K562 (cell line): ENCODE measurements around the gene PON3. TPM values are rescaled to one million over a fixed set of nuclear protein-coding genes. Genes with fewer than 3 reads are reported as not detected.

Experiments
- ATAC-seq: fragments of 200-7000 bp; cut with Tn5 transposase; 3 replicates; pipeline ENCODE4 v1.9.1; 2020; ENCODE audit warnings: moderate library complexity
- BruUV-seq: library from RNA; stranded (reverse); fragments of 400-500 nt; replicated peaks from 2 replicates; lab custom pipeline; 2021; lab: Mats Ljungman, UMichigan
- CTCF ChIA-PET: fragments of 300-600 bp; formaldehyde crosslinking; extraction: SDS; loops from one replicate; lab custom pipeline; 2021; ENCODE audit warnings: low intra/inter-chr PET ratio; lab: Yijun Ruan, JAX
- POLR2A ChIA-PET: fragments of 300-600, 350-650 bp; sonication (Branson Sonifier 250); formaldehyde crosslinking; extraction: SDS; loops from one replicate; lab custom pipeline; 2021; ENCODE audit warnings: antibody characterized with exemption, inconsistent platforms; lab: Yijun Ruan, JAX
- DNase-seq, 4 experiments: peaks; one replicate each; pipeline versions ENCODE4 v3.0.0 to v3.0.0-alpha.2; 2011 to 2018; ENCODE audit warnings: low spot score in 3 of 4, mixed read lengths in 3 of 4; ENCODE audit errors: extremely low read depth in 1 of 4
- FAIRE-seq: peaks from 2 replicates; lab custom pipeline; 2011; peaks lifted over from hg19 to GRCh38; lab: Jason Lieb, UNC
- H2AFZ ChIP-seq: 2 replicates; pipeline ENCODE4 v1.6.0; 2011; ENCODE audit warnings: low read depth, low read length, control low read depth, inconsistent platforms
- H3K27ac ChIP-seq: fragments of 200-600 bp; 3 replicates; pipeline ENCODE4 v1.8.0; 2011; ENCODE audit warnings: low read depth, mild to moderate bottlenecking, control low read depth, inconsistent platforms, low read length, moderate library complexity, mixed read lengths; ENCODE audit errors: extremely low read depth
- H3K27me3 ChIP-seq, 2 experiments: fragments of 300-600 bp in 1 of 2; 2 replicates in 1 of 2; 3 replicates in 1 of 2; pipeline versions ENCODE4 v1.6.0 to v1.8.0; 2011; ENCODE audit warnings: inconsistent platforms in 2 of 2, low read length in 2 of 2, mild to moderate bottlenecking in 1 of 2, mixed read lengths in 1 of 2, moderate library complexity in 1 of 2; ENCODE audit not compliant: control insufficient read depth in 2 of 2, insufficient read depth in 2 of 2
- H3K36me3 ChIP-seq: fragments of 300-600 bp; 3 replicates; pipeline ENCODE4 v1.8.0; 2011; ENCODE audit warnings: mild to moderate bottlenecking, low read length, inconsistent platforms; ENCODE audit not compliant: control insufficient read depth, insufficient read depth
- H3K4me1 ChIP-seq, 2 experiments: fragments of 200-600 bp in 1 of 2; replicated peaks in 1 of 2; 2 replicates in 1 of 2; 3 replicates in 1 of 2; pipeline versions ENCODE4 v1.5.1 to v1.8.0; 2011; ENCODE audit warnings: inconsistent platforms in 2 of 2, low read length in 2 of 2, mild to moderate bottlenecking in 1 of 2, mixed read lengths in 1 of 2, moderate library complexity in 1 of 2; ENCODE audit not compliant: control insufficient read depth in 2 of 2, insufficient read depth in 2 of 2
- H3K4me2 ChIP-seq: 2 replicates; pipeline ENCODE4 v1.6.1; 2011; ENCODE audit warnings: low read length, control low read depth, inconsistent platforms, mixed read lengths; ENCODE audit not compliant: insufficient read depth
- H3K4me3 ChIP-seq: fragments of 200-600 bp; sonication (generic), shearing (Covaris generic); 2 replicates; pipeline ENCODE4 v1.5.1; 2016; ENCODE audit warnings: control low read depth, inconsistent platforms
- H3K79me2 ChIP-seq: fragments of 200-600 bp; 3 replicates; pipeline ENCODE4 v1.8.0; 2011; ENCODE audit warnings: low read length, inconsistent platforms; ENCODE audit not compliant: control insufficient read depth, insufficient read depth
- H3K9ac ChIP-seq, 2 experiments: 2 replicates each; pipeline versions ENCODE4 v1.6.0 to v1.6.1; 2011; ENCODE audit warnings: low read depth in 2 of 2, low read length in 2 of 2, control low read depth in 1 of 2, inconsistent platforms in 1 of 2, mild to moderate bottlenecking in 1 of 2, mixed read lengths in 1 of 2; ENCODE audit not compliant: insufficient read depth in 1 of 2
- H3K9me1 ChIP-seq: one replicate; pipeline ENCODE4 v1.6.0; 2011; ENCODE audit warnings: inconsistent platforms, mild to moderate bottlenecking, low read length, moderate library complexity; ENCODE audit not compliant: control insufficient read depth, insufficient read depth
- H3K9me3 ChIP-seq: replicated peaks from 2 replicates; pipeline ENCODE4 v1.5.1; 2011; ENCODE audit warnings: low read depth, low read length, inconsistent platforms; ENCODE audit not compliant: control insufficient read depth, insufficient read depth
- H4K20me1 ChIP-seq: replicated peaks from 2 replicates; pipeline ENCODE4 v1.6.1; 2011; ENCODE audit warnings: low read length, inconsistent platforms, mixed read lengths; ENCODE audit not compliant: control insufficient read depth, insufficient read depth
- CAMTA2 ChIP-seq: fragments of 250-450 bp; sonication (Bioruptor Pico); conservative IDR thresholded peaks from 2 replicates; pipeline ENCODE4 v1.5.1; 2022
- DNMT1 ChIP-seq: fragments of 450-650 bp; IDR thresholded peaks from 2 replicates; pipeline ENCODE4 v1.6.1; 2016; ENCODE audit warnings: antibody characterized with exemption, mild to moderate bottlenecking
- MEF2A ChIP-seq: IDR thresholded peaks from 2 replicates; pipeline ENCODE4 v1.6.1; 2011; ENCODE audit warnings: low read depth, mild to moderate bottlenecking, low read length, moderate library complexity; ENCODE audit not compliant: control insufficient read depth
- NR4A1 ChIP-seq, 2 experiments: fragments of 250-450 bp in 1 of 2; fragments of 450-650 bp in 1 of 2; sonication (Bioruptor Pico) in 1 of 2; IDR thresholded peaks; 2 replicates each; pipeline versions ENCODE4 v1.4.0 to v1.6.1; 2016 to 2020; ENCODE audit warnings: mild to moderate bottlenecking in 2 of 2, missing compliant biosample characterization in 1 of 2, missing genetic modification characterization in 1 of 2, moderate library complexity in 1 of 2
- PCBP2 ChIP-seq: fragments of 200-400 bp; formaldehyde crosslinking; IDR thresholded peaks from 2 replicates; pipeline ENCODE4 v1.6.1; 2018; ENCODE audit warnings: low read length, low read depth, mild to moderate bottlenecking, moderate library complexity; ENCODE audit not compliant: poor library complexity, severe bottlenecking
- ZFP36 ChIP-seq: fragments of 150-350 bp; IDR thresholded peaks from 2 replicates; pipeline ENCODE4 v1.6.1; 2018; ENCODE audit warnings: low read length, low read depth; ENCODE audit not compliant: partially characterized antibody
- ZNF175 ChIP-seq: fragments of 200-800 bp; sonication (Bioruptor generic); IDR thresholded peaks from 2 replicates; pipeline ENCODE4 v1.6.1; 2016; ENCODE audit warnings: low read depth, mild to moderate bottlenecking, missing genetic modification characterization, missing compliant biosample characterization
- ZNF717 ChIP-seq: fragments of 250-450 bp; sonication (Bioruptor Pico); IDR thresholded peaks from 2 replicates; pipeline ENCODE4 v1.5.0; 2021
- WGBS: fragments of 100-300 bp; shearing (Covaris generic); methylation state at CpG from one replicate; pipeline ENCODE4 v1.1.6; 2016; ENCODE audit warnings: low coverage, mixed read lengths; ENCODE audit not compliant: insufficient coverage; ENCODE audit errors: missing lambda C conversion rate; 5-methylcytosine and 5-hydroxymethylcytosine counted together
- in situ Hi-C: fragments of 300-500 bp; cut with MboI; formaldehyde crosslinking; loops from 4 replicates; pipeline ENCODE4 v1.15.0; 2018; ENCODE audit warnings: inconsistent platforms, mixed read lengths
- intact Hi-C: fragments of 100-400 bp; cut with micrococcal nuclease; formaldehyde crosslinking; loops from 2 replicates; pipeline ENCODE4 v1.14.2; 2022
- polyA plus RNA-seq, 8 experiments: library from polyadenylated mRNA; depleted of rRNA in 4 of 8; stranded (reverse) in 5 of 8; unstranded in 3 of 8; fragments of >200 nt; fragmentation: Nextera tagmentation in 2 of 8; fragmentation: Illumina TruSeq in 1 of 8; extraction: Ambion mirVana in 2 of 8; extraction: Trizol in 1 of 8; gene quantifications; 2 replicates each; pipeline versions ENCODE4 v1.2.1 to v1.2.3, GENCODE V29; 2011 to 2014; ENCODE audit warnings: inconsistent platforms in 1 of 8, missing spikeins in 1 of 8
- total RNA-seq, 7 experiments: library from RNA; depleted of rRNA in 6 of 7; stranded (reverse); fragments of >200 nt in 6 of 7; fragmentation: Illumina TruSeq in 2 of 7; extraction: Trizol in 2 of 7; gene quantifications; 2 replicates each; pipeline versions ENCODE4 v1.2.1 to v1.2.3, GENCODE V29; 2011 to 2021; ENCODE audit warnings: low replicate concordance in 1 of 7
- TF ChIP-seq, protein P1 (sequence below): sonication (generic); formaldehyde crosslinking; IDR thresholded peaks from 2 replicates; pipeline ENCODE4 v1.8.1; 2023; ENCODE audit warnings: mild to moderate bottlenecking, missing genetic modification reagents
- TF ChIP-seq, protein P2 (sequence below): IDR thresholded peaks from 2 replicates; pipeline ENCODE4 v1.6.1; 2012; ENCODE audit warnings: low read depth, low read length, improper control_type of control experiment, borderline replicate concordance

PON3 gene
- total and polyA plus RNA-seq, 9 of the 15 experiments (the other 6 are each of a cell fraction or from before 2014, with no cell fraction given) = 0.15 to 0.38 (median 0.18) TPM; not detected in 6

DNA sequence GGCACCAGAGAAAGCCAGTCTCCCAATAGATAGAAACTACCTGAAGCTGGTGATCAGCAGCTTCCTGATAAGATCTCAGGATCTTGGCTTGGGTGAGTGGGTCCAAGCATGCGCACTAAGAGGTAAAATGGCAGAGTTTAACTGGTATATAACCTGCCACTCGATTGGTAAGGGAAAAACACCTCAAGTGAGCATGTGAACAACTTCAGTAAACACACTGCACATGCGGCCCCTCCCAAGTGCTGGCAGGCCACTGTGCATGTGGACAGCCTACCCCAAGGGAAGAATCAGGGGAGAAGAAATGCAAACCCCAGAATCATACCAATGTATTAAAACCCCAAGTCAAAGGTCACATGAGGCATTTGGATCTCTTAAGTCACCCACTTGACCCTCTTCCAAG, 54.1 kb downstream of the PON3 start:
- no peak for FAIRE-seq
- BruUV-seq = no TSS peak
- WGBS = 0% methylated on average over 3 of the region's 3 CpGs
- no peak overlapping the region for H2AFZ ChIP-seq
- H3K4me2 ChIP-seq = no peak overlapping the region
- no peaks in the 10 kb centered on the region for H4K20me1 ChIP-seq
- no peak for TF ChIP-seq DNMT1
- TF ChIP-seq, protein P1, sequence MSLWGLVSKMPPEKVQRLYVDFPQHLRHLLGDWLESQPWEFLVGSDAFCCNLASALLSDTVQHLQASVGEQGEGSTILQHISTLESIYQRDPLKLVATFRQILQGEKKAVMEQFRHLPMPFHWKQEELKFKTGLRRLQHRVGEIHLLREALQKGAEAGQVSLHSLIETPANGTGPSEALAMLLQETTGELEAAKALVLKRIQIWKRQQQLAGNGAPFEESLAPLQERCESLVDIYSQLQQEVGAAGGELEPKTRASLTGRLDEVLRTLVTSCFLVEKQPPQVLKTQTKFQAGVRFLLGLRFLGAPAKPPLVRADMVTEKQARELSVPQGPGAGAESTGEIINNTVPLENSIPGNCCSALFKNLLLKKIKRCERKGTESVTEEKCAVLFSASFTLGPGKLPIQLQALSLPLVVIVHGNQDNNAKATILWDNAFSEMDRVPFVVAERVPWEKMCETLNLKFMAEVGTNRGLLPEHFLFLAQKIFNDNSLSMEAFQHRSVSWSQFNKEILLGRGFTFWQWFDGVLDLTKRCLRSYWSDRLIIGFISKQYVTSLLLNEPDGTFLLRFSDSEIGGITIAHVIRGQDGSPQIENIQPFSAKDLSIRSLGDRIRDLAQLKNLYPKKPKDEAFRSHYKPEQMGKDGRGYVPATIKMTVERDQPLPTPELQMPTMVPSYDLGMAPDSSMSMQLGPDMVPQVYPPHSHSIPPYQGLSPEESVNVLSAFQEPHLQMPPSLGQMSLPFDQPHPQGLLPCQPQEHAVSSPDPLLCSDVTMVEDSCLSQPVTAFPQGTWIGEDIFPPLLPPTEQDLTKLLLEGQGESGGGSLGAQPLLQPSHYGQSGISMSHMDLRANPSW (CRISPR knock-in tag) = no peak
- no peaks in the 10 kb centered on the region for H3K27me3 ChIP-seq
- no peak overlapping the region for H3K4me3 ChIP-seq
- no peak overlapping the region for H3K27ac ChIP-seq
- no peaks in the 10 kb centered on the region for H3K4me1 ChIP-seq
- intact Hi-C loops = no loop called here
- ATAC-seq = no peak
- DNase-seq = no peak
- ChIA-PET CTCF (no interaction called here), POLR2A (no interaction called here)
- in situ Hi-C loops = no loop called here
- H3K9me3 ChIP-seq = no peaks in the 10 kb centered on the region
- no peak overlapping the region for H3K9ac ChIP-seq
- no peaks in the 10 kb centered on the region for H3K36me3 ChIP-seq
- no peaks in the 10 kb centered on the region for H3K79me2 ChIP-seq
- no peaks in the 10 kb centered on the region for H3K9me1 ChIP-seq

DNA sequence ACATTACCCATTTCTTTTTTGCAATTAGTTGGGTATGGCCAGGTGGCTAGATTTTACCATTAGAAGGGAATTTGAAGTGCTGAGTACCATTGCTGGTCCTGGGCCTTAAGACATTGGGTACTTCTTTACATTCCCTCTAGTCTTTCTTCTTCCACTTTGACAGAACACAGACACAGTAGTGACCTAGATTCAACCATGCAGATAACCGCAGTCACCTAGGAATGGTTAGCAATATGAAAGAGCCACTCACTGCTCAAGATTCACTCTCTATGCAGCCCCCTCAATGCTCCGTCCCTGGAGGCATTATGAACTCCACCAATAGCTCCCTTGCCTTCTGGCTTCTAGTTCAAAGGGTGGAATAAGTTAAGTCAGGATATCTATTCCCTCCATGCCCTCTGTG, 55.7 kb downstream of the PON3 start:
- ChIA-PET POLR2A (interaction anchor here (0.6 kb wide), 1 partner anchor 15 kb away, joined by 3 read pairs; no protein-coding TSS in a partner anchor), CTCF (no interaction called here)
- no peak for ATAC-seq
- Histone ChIP-seq H3K9ac (no peak overlapping the region), H2AFZ (no peak overlapping the region), H3K9me1 (no peaks in the 10 kb centered on the region), H3K36me3 (no peaks in the 10 kb centered on the region), H3K27me3 (no peaks in the 10 kb centered on the region), H4K20me1 (no peaks in the 10 kb centered on the region), H3K4me1 (no peaks in the 10 kb centered on the region), H3K79me2 (no peaks in the 10 kb centered on the region), H3K9me3 (no peaks in the 10 kb centered on the region), H3K4me3 (no peak overlapping the region), H3K4me2 (no peak overlapping the region), H3K27ac (no peak overlapping the region)
- no peak for FAIRE-seq
- WGBS = 0% methylated on average over 2 of the region's 2 CpGs
- intact Hi-C loops (no loop called here), in situ Hi-C loops (no loop called here)
- no peak for DNase-seq
- no TSS peak for BruUV-seq
- TF ChIP-seq PCBP2 (no peak), CAMTA2 (CRISPR knock-in tag) (no peak), NR4A1 (CRISPR knock-in tag; IDR thresholded peaks at IDR 0.05) (no peak), NR4A1 (tag; IDR thresholded peaks at IDR 0.05) (no peak), MEF2A (no peak), ZFP36 (no peak), ZNF175 (no peak), ZNF717 (no peak)
- TF ChIP-seq, protein P2, sequence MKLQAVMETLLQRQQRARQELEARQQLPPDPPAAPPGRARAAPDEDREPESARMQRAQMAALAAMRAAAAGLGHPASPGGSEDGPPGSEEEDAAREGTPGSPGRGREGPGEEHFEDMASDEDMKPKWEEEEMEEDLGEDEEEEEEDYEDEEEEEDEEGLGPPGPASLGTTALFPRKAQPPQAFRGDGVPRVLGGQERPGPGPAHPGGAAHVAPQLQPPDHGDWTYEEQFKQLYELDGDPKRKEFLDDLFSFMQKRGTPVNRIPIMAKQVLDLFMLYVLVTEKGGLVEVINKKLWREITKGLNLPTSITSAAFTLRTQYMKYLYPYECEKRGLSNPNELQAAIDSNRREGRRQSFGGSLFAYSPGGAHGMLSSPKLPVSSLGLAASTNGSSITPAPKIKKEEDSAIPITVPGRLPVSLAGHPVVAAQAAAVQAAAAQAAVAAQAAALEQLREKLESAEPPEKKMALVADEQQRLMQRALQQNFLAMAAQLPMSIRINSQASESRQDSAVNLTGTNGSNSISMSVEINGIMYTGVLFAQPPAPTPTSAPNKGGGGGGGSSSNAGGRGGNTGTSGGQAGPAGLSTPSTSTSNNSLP = no peak
